ENCODE data around the gene ASIP.

DNA sequence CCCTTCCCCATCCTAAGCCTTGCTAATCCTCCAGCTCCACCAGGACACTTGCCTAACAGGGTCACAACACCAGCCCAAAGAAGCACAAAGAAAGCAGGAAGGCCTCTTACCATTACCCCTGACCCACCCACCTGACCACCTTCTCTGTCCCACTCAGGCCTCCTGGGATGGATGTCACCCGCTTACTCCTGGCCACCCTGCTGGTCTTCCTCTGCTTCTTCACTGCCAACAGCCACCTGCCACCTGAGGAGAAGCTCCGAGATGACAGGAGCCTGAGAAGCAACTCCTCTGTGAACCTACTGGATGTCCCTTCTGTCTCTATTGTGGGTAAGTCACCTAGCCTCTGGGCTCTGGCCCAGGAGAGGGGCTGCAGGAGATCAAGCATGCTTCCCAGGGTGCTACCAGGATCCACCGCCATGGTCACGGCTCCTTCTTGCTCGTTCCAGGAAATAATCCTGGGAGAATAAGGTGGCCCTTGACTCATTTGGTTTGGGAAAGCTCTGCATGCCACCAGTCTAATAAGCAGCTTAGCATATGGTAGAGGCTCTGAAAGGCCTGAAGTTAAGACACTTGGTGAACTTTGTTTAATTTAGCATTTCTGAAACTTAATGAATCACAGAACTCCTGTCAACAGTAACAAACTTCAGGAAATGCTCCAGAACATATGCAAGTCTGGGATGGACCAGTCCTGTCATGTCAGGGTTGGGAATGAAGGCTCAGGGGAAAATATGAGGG, 19.2 kb downstream of the ASIP start:
- TF ChIP-seq, protein P1, sequence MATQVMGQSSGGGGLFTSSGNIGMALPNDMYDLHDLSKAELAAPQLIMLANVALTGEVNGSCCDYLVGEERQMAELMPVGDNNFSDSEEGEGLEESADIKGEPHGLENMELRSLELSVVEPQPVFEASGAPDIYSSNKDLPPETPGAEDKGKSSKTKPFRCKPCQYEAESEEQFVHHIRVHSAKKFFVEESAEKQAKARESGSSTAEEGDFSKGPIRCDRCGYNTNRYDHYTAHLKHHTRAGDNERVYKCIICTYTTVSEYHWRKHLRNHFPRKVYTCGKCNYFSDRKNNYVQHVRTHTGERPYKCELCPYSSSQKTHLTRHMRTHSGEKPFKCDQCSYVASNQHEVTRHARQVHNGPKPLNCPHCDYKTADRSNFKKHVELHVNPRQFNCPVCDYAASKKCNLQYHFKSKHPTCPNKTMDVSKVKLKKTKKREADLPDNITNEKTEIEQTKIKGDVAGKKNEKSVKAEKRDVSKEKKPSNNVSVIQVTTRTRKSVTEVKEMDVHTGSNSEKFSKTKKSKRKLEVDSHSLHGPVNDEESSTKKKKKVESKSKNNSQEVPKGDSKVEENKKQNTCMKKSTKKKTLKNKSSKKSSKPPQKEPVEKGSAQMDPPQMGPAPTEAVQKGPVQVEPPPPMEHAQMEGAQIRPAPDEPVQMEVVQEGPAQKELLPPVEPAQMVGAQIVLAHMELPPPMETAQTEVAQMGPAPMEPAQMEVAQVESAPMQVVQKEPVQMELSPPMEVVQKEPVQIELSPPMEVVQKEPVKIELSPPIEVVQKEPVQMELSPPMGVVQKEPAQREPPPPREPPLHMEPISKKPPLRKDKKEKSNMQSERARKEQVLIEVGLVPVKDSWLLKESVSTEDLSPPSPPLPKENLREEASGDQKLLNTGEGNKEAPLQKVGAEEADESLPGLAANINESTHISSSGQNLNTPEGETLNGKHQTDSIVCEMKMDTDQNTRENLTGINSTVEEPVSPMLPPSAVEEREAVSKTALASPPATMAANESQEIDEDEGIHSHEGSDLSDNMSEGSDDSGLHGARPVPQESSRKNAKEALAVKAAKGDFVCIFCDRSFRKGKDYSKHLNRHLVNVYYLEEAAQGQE (IDR thresholded peaks at IDR 0.05; ENCODE audit: insufficient read depth in 1 of 2, low read depth in 2 of 2, low read length in 2 of 2), result no peak
- TF ChIP-seq TAF1 (IDR thresholded peaks at IDR 0.05; ENCODE audit: borderline replicate concordance, insufficient read depth, low read length), result no peak
- TF ChIP-seq SIN3A (IDR thresholded peaks at IDR 0.05; ENCODE audit: borderline replicate concordance, insufficient read depth, low read length), result no peak

Measured in PFSK-1 (cell line).